GM12801 (cell line): ENCODE measurements around the gene GPC3.

Experiments used
- TF ChIP-seq, protein P1 (sequence below): IDR thresholded peaks from one replicate; pipeline ENCODE4 v1.5.1; 2011; ENCODE audit warnings: control low read depth; ENCODE audit not compliant: insufficient read length; ENCODE audit errors: extremely low read depth

GPC3 gene

DNA sequence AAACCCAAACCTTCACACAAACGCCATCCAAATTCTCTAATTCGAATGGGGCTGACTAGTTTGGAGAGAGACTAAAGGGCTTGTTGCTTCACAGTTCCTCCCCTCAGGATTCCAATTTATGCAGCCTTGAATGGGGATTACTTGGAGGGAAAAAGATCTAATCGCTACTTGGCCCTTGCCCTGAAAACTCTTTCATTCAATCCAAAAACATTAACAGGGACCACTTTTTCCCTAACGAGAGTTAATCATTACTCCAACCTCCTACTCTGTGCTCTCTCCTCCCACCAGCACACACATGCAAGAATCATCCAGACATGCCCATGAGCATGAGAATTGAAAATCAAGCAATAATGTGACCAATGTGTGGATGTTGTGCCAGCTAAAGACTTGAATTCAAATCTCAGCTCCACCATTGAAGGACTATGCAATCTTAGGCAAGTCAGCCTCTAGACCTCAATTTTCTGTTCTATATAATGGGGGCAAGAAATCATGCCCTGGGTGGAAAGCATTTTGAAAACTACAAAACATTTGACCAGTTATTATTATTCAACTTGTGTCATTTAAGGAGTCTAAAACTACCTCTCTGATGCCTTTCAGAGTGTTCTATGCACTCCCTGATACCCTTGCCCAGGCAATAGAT is 34.3 kb upstream of the GPC3 start:
- TF ChIP-seq, protein P1, sequence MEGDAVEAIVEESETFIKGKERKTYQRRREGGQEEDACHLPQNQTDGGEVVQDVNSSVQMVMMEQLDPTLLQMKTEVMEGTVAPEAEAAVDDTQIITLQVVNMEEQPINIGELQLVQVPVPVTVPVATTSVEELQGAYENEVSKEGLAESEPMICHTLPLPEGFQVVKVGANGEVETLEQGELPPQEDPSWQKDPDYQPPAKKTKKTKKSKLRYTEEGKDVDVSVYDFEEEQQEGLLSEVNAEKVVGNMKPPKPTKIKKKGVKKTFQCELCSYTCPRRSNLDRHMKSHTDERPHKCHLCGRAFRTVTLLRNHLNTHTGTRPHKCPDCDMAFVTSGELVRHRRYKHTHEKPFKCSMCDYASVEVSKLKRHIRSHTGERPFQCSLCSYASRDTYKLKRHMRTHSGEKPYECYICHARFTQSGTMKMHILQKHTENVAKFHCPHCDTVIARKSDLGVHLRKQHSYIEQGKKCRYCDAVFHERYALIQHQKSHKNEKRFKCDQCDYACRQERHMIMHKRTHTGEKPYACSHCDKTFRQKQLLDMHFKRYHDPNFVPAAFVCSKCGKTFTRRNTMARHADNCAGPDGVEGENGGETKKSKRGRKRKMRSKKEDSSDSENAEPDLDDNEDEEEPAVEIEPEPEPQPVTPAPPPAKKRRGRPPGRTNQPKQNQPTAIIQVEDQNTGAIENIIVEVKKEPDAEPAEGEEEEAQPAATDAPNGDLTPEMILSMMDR: no peak

GRCh38 chrX:134013524-134013923 is 28.1 kb upstream of the GPC3 start:
- TF ChIP-seq, protein P1: no peak

DNA sequence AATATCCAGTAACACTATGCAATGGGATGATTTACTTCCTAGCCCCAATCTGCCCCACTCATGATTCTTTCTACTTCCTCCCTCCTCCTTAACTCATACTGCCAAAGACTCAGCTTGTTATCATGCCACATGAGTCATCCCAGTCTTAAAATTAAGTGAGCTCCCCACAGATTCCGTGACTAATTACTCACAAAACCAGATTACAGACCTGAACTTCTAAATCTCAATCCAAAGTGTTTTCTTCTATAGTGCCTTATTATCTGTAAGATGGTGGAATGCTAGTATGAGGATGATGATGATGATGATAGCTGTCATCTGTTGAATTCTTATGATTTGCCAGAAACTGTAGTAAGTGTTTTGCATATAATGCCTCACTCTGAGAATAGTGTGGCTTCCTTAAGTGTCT is 27.7 kb upstream of the GPC3 start:
- TF ChIP-seq, protein P1: no peak

- TF ChIP-seq, protein P1: no peak
Measured at GRCh38 chrX:134010690-134011089, 25.3 kb upstream of the GPC3 start.

DNA sequence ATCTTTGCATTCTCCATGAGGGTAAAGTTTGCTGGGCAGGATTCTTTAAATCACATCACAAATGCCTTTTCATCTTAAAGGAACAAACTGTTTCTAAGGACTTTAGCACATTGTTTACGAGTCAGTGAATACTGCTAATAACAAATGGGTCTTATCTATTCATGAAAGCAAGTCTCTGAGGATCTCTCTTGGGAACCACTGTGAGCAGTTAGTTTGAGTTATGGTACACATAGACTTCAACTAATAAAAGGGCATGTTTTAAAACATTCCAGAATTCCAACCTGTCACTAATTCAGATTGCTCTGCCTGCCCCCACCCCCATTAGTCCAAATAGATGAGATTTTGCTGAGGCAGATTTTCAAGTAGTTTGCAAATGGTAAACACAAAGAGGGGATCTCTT is 22.3 kb upstream of the GPC3 start:
- TF ChIP-seq, protein P1: no peak

DNA sequence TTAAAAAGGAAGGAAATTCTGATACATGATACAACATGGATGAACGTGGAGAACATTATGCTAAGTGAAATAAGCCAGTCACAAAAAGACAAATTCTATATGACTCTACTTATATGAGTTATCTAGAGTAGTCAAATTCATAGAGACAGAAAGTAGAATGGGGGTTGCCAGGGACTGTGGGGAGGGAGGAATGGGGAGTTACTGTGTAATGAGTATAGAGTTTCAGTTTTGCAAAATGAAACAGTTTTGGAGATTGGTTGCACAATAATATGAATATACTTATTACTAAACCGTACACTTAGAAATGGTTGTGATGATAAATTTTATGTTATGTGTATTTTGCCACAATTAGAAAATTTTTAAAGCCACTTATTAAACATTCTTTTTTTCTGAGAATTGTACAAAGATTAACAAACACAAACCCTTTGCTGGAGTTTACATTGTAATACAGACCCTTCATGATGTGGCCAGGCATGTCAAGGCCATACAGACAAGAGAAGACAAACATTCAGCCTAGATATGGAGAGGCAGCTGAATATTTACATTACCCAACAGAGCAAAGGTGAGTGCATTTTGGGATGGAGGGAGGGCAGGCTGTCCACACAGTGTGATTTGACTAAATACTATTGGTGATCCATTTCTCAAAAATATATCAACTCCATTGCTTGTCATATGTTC is 21.2 kb upstream of the GPC3 start:
- TF ChIP-seq, protein P1: no peak

DNA sequence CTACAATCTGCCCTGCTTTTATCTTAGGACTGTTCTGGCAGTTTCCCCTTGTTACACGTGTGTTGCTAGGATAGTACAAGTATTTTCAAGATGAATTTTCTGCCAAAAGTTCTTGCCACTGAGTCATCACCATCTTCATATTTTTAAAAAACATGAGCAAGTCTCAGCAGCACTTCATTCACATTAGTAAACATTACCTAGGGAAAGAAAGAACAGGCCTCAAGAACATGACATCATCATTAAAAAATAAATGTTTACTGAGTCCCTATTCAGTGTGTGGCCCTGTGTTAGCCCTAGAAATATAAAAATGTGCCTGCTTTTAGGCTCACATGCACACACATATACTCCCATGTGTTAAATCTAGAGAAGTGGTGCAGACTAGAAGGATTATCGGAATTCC is 18.7 kb upstream of the GPC3 start:
- TF ChIP-seq, protein P1: no peak
